Loucy (cell line): ENCODE results near the gene CCDC200.
"Not testable (repeated sequence)": the region's sequence is repeated elsewhere in the genome, so short reads cannot be mapped to it uniquely, and the experiment has no call there.

Experiments used
- H2AFZ ChIP-seq: fragments of 200-600 bp; sonication (generic); 2 replicates; pipeline ENCODE4 v1.6.0; 2016; ENCODE audit warnings: antibody characterized with exemption, mild to moderate bottlenecking, low read length, moderate library complexity
- H3F3A ChIP-seq: fragments of 200-600 bp; 2 replicates; pipeline ENCODE4 v1.6.0; 2016; ENCODE audit warnings: antibody characterized with exemption, low read depth, mild to moderate bottlenecking
- H3K27me3 ChIP-seq: fragments of 200-600 bp; sonication (generic); 2 replicates; pipeline ENCODE4 v1.6.1; 2014; ENCODE audit warnings: low read length, mild to moderate bottlenecking; ENCODE audit not compliant: insufficient read depth, poor library complexity, severe bottlenecking
- H3K36me3 ChIP-seq: fragments of 200-600 bp; sonication (generic); 2 replicates; pipeline ENCODE4 v1.6.1; 2016; ENCODE audit warnings: low read length; ENCODE audit not compliant: insufficient read depth
- H3K4me1 ChIP-seq: fragments of 200-600 bp; sonication (generic); 2 replicates; pipeline ENCODE4 v1.5.1; 2014; ENCODE audit warnings: low read length, mild to moderate bottlenecking; ENCODE audit not compliant: insufficient read depth, poor library complexity, severe bottlenecking
- H3K4me2 ChIP-seq: fragments of 200-600 bp; sonication (generic); 2 replicates; pipeline ENCODE4 v1.6.0; 2014; ENCODE audit warnings: antibody characterized with exemption, low read length, low read depth, mild to moderate bottlenecking; ENCODE audit not compliant: poor library complexity, severe bottlenecking
- H3K4me3 ChIP-seq: fragments of 200-600 bp; sonication (generic); 2 replicates; pipeline ENCODE4 v1.5.1; 2014; ENCODE audit warnings: low read length, mild to moderate bottlenecking, mixed read lengths; ENCODE audit not compliant: poor library complexity, severe bottlenecking
- H3K79me2 ChIP-seq: fragments of 200-600 bp; sonication (generic); 2 replicates; pipeline ENCODE4 v1.6.1; 2014; ENCODE audit warnings: low read length; ENCODE audit not compliant: insufficient read depth
- H3K9ac ChIP-seq: fragments of 200-600 bp; sonication (generic); 2 replicates; pipeline ENCODE4 v1.6.0; 2014; ENCODE audit warnings: mild to moderate bottlenecking, low read depth, low read length, moderate library complexity; ENCODE audit not compliant: poor library complexity, severe bottlenecking
- H3K9me2 ChIP-seq: fragments of 200-600 bp; sonication (generic); replicated peaks from 2 replicates; pipeline ENCODE4 v1.6.1; 2016; ENCODE audit warnings: low read depth, low read length, mixed read lengths
- H3K9me3 ChIP-seq: fragments of 200-600 bp; sonication (generic); 2 replicates; pipeline ENCODE4 v1.6.1; 2014; ENCODE audit warnings: mild to moderate bottlenecking, antibody characterized with exemption, low read length, low read depth; ENCODE audit not compliant: insufficient read depth
- H4K20me1 ChIP-seq: fragments of 200-600 bp; sonication (generic); 2 replicates; pipeline ENCODE4 v1.6.0; 2014; ENCODE audit warnings: antibody characterized with exemption, low read length, mild to moderate bottlenecking; ENCODE audit not compliant: insufficient read depth, poor library complexity, severe bottlenecking
- CTCF ChIP-seq: fragments of 200-600 bp; sonication (generic); conservative IDR thresholded peaks from 2 replicates; pipeline ENCODE4 v1.5.1; 2014; ENCODE audit warnings: mild to moderate bottlenecking, antibody characterized with exemption, low read length
- EZH2phosphoT487 ChIP-seq: fragments of 200-600 bp; IDR thresholded peaks from 2 replicates; pipeline ENCODE4 v1.6.1; 2018; ENCODE audit warnings: antibody characterized with exemption, mild to moderate bottlenecking, moderate library complexity, borderline replicate concordance

Gene CCDC200

GRCh38 chr17:43233877-43234276, 5.5 kb upstream of the CCDC200 start, which contains the start of gene RNU2-1:
Gene RNU2-1, minus strand, starts transcription at chr17:43233977.
- not testable (repeated sequence) for H2AFZ ChIP-seq, H3K9me2 ChIP-seq, H3F3A ChIP-seq, H3K9me3 ChIP-seq, H3K79me2 ChIP-seq, H3K4me1 ChIP-seq, H3K27me3 ChIP-seq, H4K20me1 ChIP-seq, H3K4me3 ChIP-seq, H3K4me2 ChIP-seq, H3K9ac ChIP-seq, H3K36me3 ChIP-seq

- H3F3A ChIP-seq, H3K9me3 ChIP-seq, H3K36me3 ChIP-seq, H3K79me2 ChIP-seq, H2AFZ ChIP-seq, H3K4me1 ChIP-seq, H3K9me2 ChIP-seq, H3K27me3 ChIP-seq, H3K4me2 ChIP-seq, H3K4me3 ChIP-seq, H4K20me1 ChIP-seq, H3K9ac ChIP-seq: not testable (repeated sequence)
These were observed 4.8 kb upstream of the CCDC200 start for GRCh38 chr17:43233263-43233662.

- not testable (repeated sequence) for H3K36me3 ChIP-seq, H3K9me3 ChIP-seq, H3K4me1 ChIP-seq, H4K20me1 ChIP-seq, H3F3A ChIP-seq, H3K4me2 ChIP-seq, H3K9ac ChIP-seq, H3K27me3 ChIP-seq, H3K9me2 ChIP-seq, H2AFZ ChIP-seq, H3K4me3 ChIP-seq, H3K79me2 ChIP-seq
These were observed 3.7 kb upstream of the CCDC200 start for GRCh38 chr17:43232021-43232699.

- not testable (repeated sequence) for H3K4me3 ChIP-seq, H3K9ac ChIP-seq, H3K4me1 ChIP-seq, H4K20me1 ChIP-seq, H3F3A ChIP-seq, H3K4me2 ChIP-seq, H3K27me3 ChIP-seq, H2AFZ ChIP-seq, H3K9me2 ChIP-seq, H3K79me2 ChIP-seq, H3K9me3 ChIP-seq, H3K36me3 ChIP-seq
These were observed 3.0 kb upstream of the CCDC200 start for GRCh38 chr17:43231205-43232020.

GRCh38 chr17:43226393-43226792, 2.0 kb downstream of the CCDC200 start:
- H4K20me1 ChIP-seq, result no peaks in the 10 kb centered on the region
- H3K4me3 ChIP-seq, result no peak overlapping the region
- TF ChIP-seq EZH2phosphoT487, result no peak
- TF ChIP-seq CTCF, result no peak

More at GRCh38 chr17:43226393-43226792, 2.0 kb downstream of the CCDC200 start:
- no peak overlapping the region for H3K4me2 ChIP-seq
- no peak overlapping the region for H2AFZ ChIP-seq
- H3K9me2 ChIP-seq, result no peaks in the 10 kb centered on the region
- no peaks in the 10 kb centered on the region for H3F3A ChIP-seq
- H3K27me3 ChIP-seq, result no peaks in the 10 kb centered on the region
- no peaks in the 10 kb centered on the region for H3K4me1 ChIP-seq
- H3K9me3 ChIP-seq, result no peaks in the 10 kb centered on the region
- H3K79me2 ChIP-seq, result no peaks in the 10 kb centered on the region
- no peak overlapping the region for H3K9ac ChIP-seq
- no peaks in the 10 kb centered on the region for H3K36me3 ChIP-seq
